IMR-90 (cell line): ENCODE results near the gene AP2M1. TPM values are rescaled to one million over a fixed set of nuclear protein-coding genes. Genes with fewer than 3 reads are reported as not detected.
A peak's percentile ranks its signal among the peaks of the same experiment; 100 is the strongest.

Experiments
- ATAC-seq: fragments of 200-7000 bp; cut with Tn5 transposase; 2 replicates; pipeline ENCODE4 v1.9.1; 2020; ENCODE audit warnings: low read depth, mild to moderate bottlenecking, moderate library complexity
- BruUV-seq: library from RNA; stranded (reverse); fragments of 400-500 nt; replicated peaks from 2 replicates; lab custom pipeline; 2021; lab: Mats Ljungman, UMichigan
- CTCF ChIA-PET: fragments of 300-600 bp; formaldehyde crosslinking; extraction: SDS; loops from one replicate; lab custom pipeline; 2021; ENCODE audit warnings: antibody characterized with exemption; lab: Yijun Ruan, JAX
- POLR2A ChIA-PET: fragments of 300-600 bp; sonication (Branson Sonifier 250); formaldehyde crosslinking; loops from one replicate; lab custom pipeline; 2022; ENCODE audit warnings: antibody characterized with exemption; ENCODE audit not compliant: unreplicated experiment; lab: Charles Lee
- DNase-seq: peaks from one replicate; pipeline ENCODE4 v3.0.0; 2013
- H2AFZ ChIP-seq: replicated peaks from 2 replicates; pipeline ENCODE3; 2013; ENCODE audit warnings: low read length, mild to moderate bottlenecking; ENCODE audit not compliant: poor library complexity
- H2AK5ac ChIP-seq: 2 replicates; pipeline ENCODE4 v1.6.1; 2013; ENCODE audit warnings: low read depth, low read length, inconsistent platforms
- H2AK9ac ChIP-seq: replicated peaks from 2 replicates; pipeline ENCODE3; 2013; ENCODE audit warnings: mild to moderate bottlenecking, low read depth, low read length, moderate library complexity; ENCODE audit not compliant: poor library complexity
- H2BK120ac ChIP-seq: 2 replicates; pipeline ENCODE4 v1.6.1; 2013; ENCODE audit warnings: low read depth, low read length, inconsistent platforms
- H2BK15ac ChIP-seq: 3 replicates; pipeline ENCODE4 v1.6.1; 2013; ENCODE audit warnings: low read depth, low read length, inconsistent platforms
- H2BK20ac ChIP-seq: 2 replicates; pipeline ENCODE4 v1.6.1; 2013; ENCODE audit warnings: low read depth, mild to moderate bottlenecking, inconsistent platforms, low read length, moderate library complexity
- H2BK5ac ChIP-seq: 2 replicates; pipeline ENCODE4 v1.6.1; 2013; ENCODE audit warnings: mild to moderate bottlenecking, low read depth, low read length, inconsistent platforms; ENCODE audit not compliant: poor library complexity, severe bottlenecking
- H3K14ac ChIP-seq: replicated peaks from 2 replicates; pipeline ENCODE4 v1.6.1; 2013; ENCODE audit warnings: low read depth, low read length, inconsistent platforms
- H3K18ac ChIP-seq: 2 replicates; pipeline ENCODE4 v1.6.1; 2013; ENCODE audit warnings: low read depth, low read length, control low read depth
- H3K23ac ChIP-seq: 2 replicates; pipeline ENCODE4 v1.6.1; 2013; ENCODE audit warnings: low read depth, low read length, inconsistent platforms
- H3K27ac ChIP-seq: 2 replicates; pipeline ENCODE4 v1.5.1; 2013; ENCODE audit warnings: mild to moderate bottlenecking, control low read depth, low read length; ENCODE audit not compliant: insufficient read depth
- H3K27me3 ChIP-seq: 2 replicates; pipeline ENCODE4 v1.6.1; 2013; ENCODE audit warnings: low read length; ENCODE audit not compliant: control insufficient read depth, insufficient read depth
- H3K36me3 ChIP-seq: 2 replicates; pipeline ENCODE4 v1.6.1; 2013; ENCODE audit warnings: low read length, mixed read lengths; ENCODE audit not compliant: control insufficient read depth, insufficient read depth
- H3K4ac ChIP-seq: 2 replicates; pipeline ENCODE4 v1.6.1; 2013; ENCODE audit warnings: low read depth, low read length, inconsistent platforms
- H3K4me1 ChIP-seq: 2 replicates; pipeline ENCODE4 v1.6.1; 2013; ENCODE audit warnings: low read length, mixed read lengths; ENCODE audit not compliant: control insufficient read depth, insufficient read depth
- H3K4me2 ChIP-seq: 2 replicates; pipeline ENCODE4 v1.6.1; 2013; ENCODE audit warnings: low read depth, mild to moderate bottlenecking, control low read depth, low read length, moderate library complexity
- H3K4me3 ChIP-seq: 2 replicates; pipeline ENCODE4 v1.5.1; 2013; ENCODE audit warnings: low read depth, mild to moderate bottlenecking, control low read depth, low read length, moderate library complexity; ENCODE audit not compliant: insufficient read depth
- H3K56ac ChIP-seq: 2 replicates; pipeline ENCODE4 v1.6.1; 2013; ENCODE audit warnings: low read length, inconsistent platforms; ENCODE audit not compliant: insufficient read depth; ENCODE audit errors: extremely low read depth
- H3K79me1 ChIP-seq, 2 experiments: 2 replicates each; pipeline ENCODE4 v1.6.1; 2013; ENCODE audit warnings: low read length in 2 of 2, inconsistent platforms in 1 of 2, low read depth in 1 of 2
- H3K9ac ChIP-seq: 2 replicates; pipeline ENCODE4 v1.6.1; 2013; ENCODE audit warnings: low read depth, low read length, control low read depth
- H3K9me1 ChIP-seq: 2 replicates; pipeline ENCODE4 v1.6.1; 2013; ENCODE audit warnings: low read length, inconsistent platforms; ENCODE audit not compliant: insufficient read depth
- H3K9me3 ChIP-seq: 2 replicates; pipeline ENCODE4 v1.6.1; 2013; ENCODE audit warnings: low read length; ENCODE audit not compliant: control insufficient read depth, insufficient read depth
- H4K20me1 ChIP-seq: 2 replicates; pipeline ENCODE4 v1.6.1; 2013; ENCODE audit warnings: low read length, inconsistent platforms; ENCODE audit not compliant: insufficient read depth
- H4K5ac ChIP-seq: 2 replicates; pipeline ENCODE4 v1.6.1; 2013; ENCODE audit warnings: mild to moderate bottlenecking, low read depth, low read length, control low read depth
- H4K8ac ChIP-seq, 2 experiments: 2 replicates each; pipeline ENCODE4 v1.6.1; 2013; ENCODE audit warnings: low read depth in 2 of 2, low read length in 2 of 2, control low read depth in 1 of 2, inconsistent platforms in 1 of 2
- H4K91ac ChIP-seq: 2 replicates; pipeline ENCODE4 v1.6.1; 2013; ENCODE audit warnings: low read depth, low read length, inconsistent platforms; ENCODE audit not compliant: insufficient read depth
- CEBPB ChIP-seq: IDR thresholded peaks from 2 replicates; pipeline ENCODE4 v1.6.1; 2012; ENCODE audit warnings: low read depth, low read length, improper control_type of control experiment
- CHD1 ChIP-seq: IDR thresholded peaks from 2 replicates; pipeline ENCODE4 v1.6.1; 2012; ENCODE audit warnings: low read depth, low read length, improper control_type of control experiment
- ELK1 ChIP-seq: fragments of 150-350 bp; IDR thresholded peaks from 2 replicates; pipeline ENCODE4 v1.6.1; 2016; ENCODE audit warnings: low read depth, mild to moderate bottlenecking, low read length, moderate library complexity, borderline replicate concordance
- FOS ChIP-seq: fragments of 150-350 bp; IDR thresholded peaks from 2 replicates; pipeline ENCODE4 v1.6.1; 2016; ENCODE audit warnings: low read depth, low read length
- MAFK ChIP-seq: IDR thresholded peaks from 2 replicates; pipeline ENCODE4 v1.6.1; 2012; ENCODE audit warnings: low read depth, low read length, improper control_type of control experiment
- MAZ ChIP-seq: IDR thresholded peaks from 2 replicates; pipeline ENCODE4 v1.6.1; 2012; ENCODE audit warnings: low read depth, mild to moderate bottlenecking, low read length, improper control_type of control experiment, moderate library complexity, borderline replicate concordance
- MXI1 ChIP-seq: IDR thresholded peaks from 2 replicates; pipeline ENCODE4 v1.6.1; 2012; ENCODE audit warnings: low read depth, mild to moderate bottlenecking, low read length, moderate library complexity, borderline replicate concordance
- NFE2L2 ChIP-seq: fragments of 150-350 bp; IDR thresholded peaks from 2 replicates; pipeline ENCODE4 v1.6.1; 2016; ENCODE audit warnings: low read depth, mild to moderate bottlenecking, low read length
- RCOR1 ChIP-seq: IDR thresholded peaks from 2 replicates; pipeline ENCODE4 v1.6.1; 2012; ENCODE audit warnings: mild to moderate bottlenecking, low read length, improper control_type of control experiment; ENCODE audit not compliant: insufficient replicate concordance
- RFX5 ChIP-seq: IDR thresholded peaks from 2 replicates; pipeline ENCODE4 v1.8.0; 2012; ENCODE audit warnings: low read depth, mild to moderate bottlenecking, low read length, moderate library complexity
- USF2 ChIP-seq: fragments of 150-350 bp; IDR thresholded peaks from 2 replicates; pipeline ENCODE4 v1.6.1; 2017; ENCODE audit warnings: mild to moderate bottlenecking, antibody characterized with exemption, low read length, low read depth
- WGBS, 2 experiments: methylation state at CpG; one replicate each; pipeline versions ENCODE4 v1.1.5 to v1.1.7; 2013; ENCODE audit warnings: missing lambda C conversion rate in 2 of 2; ENCODE audit not compliant: insufficient read length in 1 of 2; ENCODE audit errors: extremely low coverage in 2 of 2; 5-methylcytosine and 5-hydroxymethylcytosine counted together
- dilution Hi-C: fragments of 300-500 bp; cut with HindIII; formaldehyde crosslinking; loops from one replicate; pipeline ENCODE4 v1.14.3; 2018; ENCODE audit warnings: low sequenced_read_pairs; ENCODE audit not compliant: unreplicated experiment
- in situ Hi-C: fragments of 300-500 bp; cut with MboI; formaldehyde crosslinking; loops from 3 replicates; pipeline ENCODE4 v1.14.3; 2019; ENCODE audit warnings: low sequenced_read_pairs, inconsistent platforms, mixed read lengths
- intact Hi-C: fragments of 100-400 bp; cut with micrococcal nuclease; formaldehyde crosslinking; loops from 2 replicates; pipeline ENCODE4 v1.10.0; 2022
- polyA plus RNA-seq, 3 experiments: library from polyadenylated mRNA; depleted of rRNA; stranded (reverse); fragments of >200 nt; gene quantifications; 2 replicates each; pipeline ENCODE4 v1.2.3, GENCODE V29; 2012; ENCODE audit warnings: low replicate concordance in 1 of 3
- total RNA-seq: library from RNA; depleted of rRNA; stranded (reverse); fragments of >200 nt; gene quantifications from 2 replicates; pipeline ENCODE4 v1.2.3, GENCODE V29; 2012
- TF ChIP-seq, protein P1 (sequence below): conservative IDR thresholded peaks from 2 replicates; pipeline ENCODE4 v1.5.1; 2012; ENCODE audit warnings: mild to moderate bottlenecking, low read depth, low read length, improper control_type of control experiment

The AP2M1 gene
- total and polyA plus RNA-seq, 2 of the 4 experiments (the other 2 are of a cell fraction), result 876 to 1,065 TPM

GRCh38 chr3:184185461-184186183 lies 11.0 kb downstream of the AP2M1 start:
- Histone ChIP-seq H2AFZ (peak overlapping the region; percentile 95), H3K56ac (peak overlapping the region; percentile 52; the same call in 1 of the 2 replicates), H2BK5ac (peak overlapping the region; percentile 49), H4K91ac (peak overlapping the region; percentile 53; the same call in 1 of the 2 replicates), H2BK15ac (no peak overlapping the region), H4K20me1 (peaks cover 27% of the 10 kb centered on the region), H4K8ac (peak overlapping the region in 1 of 2 experiments; percentile 86; a peak in 3 of 4 replicates), H3K18ac (no peak overlapping the region), H3K9ac (peak overlapping the region; percentile 17), H3K9me3 (no peaks in the 10 kb centered on the region), H2BK120ac (no peak overlapping the region), H3K4me2 (peak overlapping the region; percentile 64), H3K79me1 (peaks cover 39 to 62% of the 10 kb centered on the region in 2 experiments), H3K4me3 (peak overlapping the region; percentile 67), H4K5ac (peak overlapping the region; percentile 32; the same call in 1 of the 2 replicates), H3K27ac (peak overlapping the region; percentile 66), H3K14ac (peak overlapping the region; percentile 18; the same call in 1 of the 2 replicates), H2BK20ac (no peak overlapping the region), H3K4me1 (peaks cover 3% of the 10 kb centered on the region; the same call in 1 of the 2 replicates), H2AK9ac (peak overlapping the region; percentile 79), H3K4ac (peak overlapping the region; percentile 70), H3K9me1 (0 out of 2 replicates have a peak, but pooled peaks cover 8% of the 10 kb centered on the region), H3K27me3 (no peaks in the 10 kb centered on the region), H3K36me3 (peaks cover 62% of the 10 kb centered on the region), H2AK5ac (peak overlapping the region; percentile 33; the same call in 1 of the 2 replicates), H3K23ac (0 out of 2 replicates have a peak overlapping the region, but pooled peaks have one; percentile 15)
- BruUV-seq, result no TSS peak
- ATAC-seq (peak; percentile 99), DNase-seq (peak; percentile 98)
- CTCF ChIA-PET, result interaction anchor here (1.0 kb wide), 1 partner anchor 25 kb away, joined by 3 read pairs; no protein-coding TSS in a partner anchor
- dilution Hi-C loops (no loop called here), intact Hi-C loops (loop anchor here (1.0 to 2.0 kb wide), 2 partner anchors 8 to 63 kb away; partner anchors contain the start of genes ALG3 and EEF1AKMT4), in situ Hi-C loops (no loop called here)
- POLR2A ChIA-PET, result interaction anchor here (1.6 kb wide), 1 partner anchor 9 kb away, joined by 11 read pairs; no protein-coding TSS in a partner anchor
- WGBS, 2 experiments, result 2% methylated on average over 37 of the region's 55 CpGs; no CpG with 5 or more reads in 1 of the 2 experiments
- TF ChIP-seq USF2 (peak; percentile 67), CHD1 (no peak), FOS (peak; percentile 9; the same call in 1 of the 2 replicates), MXI1 (peak; percentile 73), ELK1 (no peak), RCOR1 (no peak), NFE2L2 (peak; percentile 43; the same call in 1 of the 2 replicates), MAFK (peak; percentile 10; the same call in 1 of the 2 replicates), MAZ (peak; percentile 86; the same call in 1 of the 2 replicates), RFX5 (no peak), CEBPB (no peak)
- TF ChIP-seq, protein P1, sequence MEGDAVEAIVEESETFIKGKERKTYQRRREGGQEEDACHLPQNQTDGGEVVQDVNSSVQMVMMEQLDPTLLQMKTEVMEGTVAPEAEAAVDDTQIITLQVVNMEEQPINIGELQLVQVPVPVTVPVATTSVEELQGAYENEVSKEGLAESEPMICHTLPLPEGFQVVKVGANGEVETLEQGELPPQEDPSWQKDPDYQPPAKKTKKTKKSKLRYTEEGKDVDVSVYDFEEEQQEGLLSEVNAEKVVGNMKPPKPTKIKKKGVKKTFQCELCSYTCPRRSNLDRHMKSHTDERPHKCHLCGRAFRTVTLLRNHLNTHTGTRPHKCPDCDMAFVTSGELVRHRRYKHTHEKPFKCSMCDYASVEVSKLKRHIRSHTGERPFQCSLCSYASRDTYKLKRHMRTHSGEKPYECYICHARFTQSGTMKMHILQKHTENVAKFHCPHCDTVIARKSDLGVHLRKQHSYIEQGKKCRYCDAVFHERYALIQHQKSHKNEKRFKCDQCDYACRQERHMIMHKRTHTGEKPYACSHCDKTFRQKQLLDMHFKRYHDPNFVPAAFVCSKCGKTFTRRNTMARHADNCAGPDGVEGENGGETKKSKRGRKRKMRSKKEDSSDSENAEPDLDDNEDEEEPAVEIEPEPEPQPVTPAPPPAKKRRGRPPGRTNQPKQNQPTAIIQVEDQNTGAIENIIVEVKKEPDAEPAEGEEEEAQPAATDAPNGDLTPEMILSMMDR, result no peak
